ENCODE measurements around the gene SNORC. TPM values are rescaled to one million over a fixed set of nuclear protein-coding genes. Genes with fewer than 3 reads are reported as not detected.

The SNORC gene
- total RNA-seq, 1 donor from 2014 or later: 3.1 TPM

DNA sequence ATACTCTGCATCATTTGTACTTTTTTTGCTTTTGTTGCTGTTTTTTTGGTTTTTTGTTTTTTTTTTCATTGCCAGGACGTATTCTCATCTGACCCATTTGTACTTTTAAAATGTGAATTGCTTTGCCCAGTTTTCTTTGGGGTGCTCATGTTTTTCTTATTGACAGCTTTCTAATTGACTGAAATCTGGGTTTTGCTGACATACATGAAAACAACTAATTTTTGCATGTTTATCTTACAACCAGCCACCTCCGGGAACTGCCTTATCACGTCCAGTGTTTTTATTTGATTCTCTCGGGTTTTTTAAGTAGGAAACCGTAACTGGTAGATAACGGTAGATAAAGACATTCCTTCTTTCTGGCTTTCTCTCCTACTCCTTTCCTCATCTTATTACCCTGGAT is 38.6 kb downstream of the SNORC start:
- DNase-seq (ENCODE audit: low read depth): no peak
- H3K4me1 ChIP-seq (ENCODE audit: insufficient read depth, low read length): no peaks in the 10 kb centered on the region
- H3K4me3 Mint-ChIP-seq (ENCODE audit: unreplicated experiment): no peak overlapping the region
- no peak for FAIRE-seq
- H4K20me1 ChIP-seq (ENCODE audit: insufficient read depth, low read length): no peaks in the 10 kb centered on the region
- no peaks in the 10 kb centered on the region for H3K36me3 Mint-ChIP-seq (ENCODE audit: low read depth, unreplicated experiment)
- H3K4me2 ChIP-seq (ENCODE audit: low read length): no peak overlapping the region
- TF ChIP-seq, protein P1, sequence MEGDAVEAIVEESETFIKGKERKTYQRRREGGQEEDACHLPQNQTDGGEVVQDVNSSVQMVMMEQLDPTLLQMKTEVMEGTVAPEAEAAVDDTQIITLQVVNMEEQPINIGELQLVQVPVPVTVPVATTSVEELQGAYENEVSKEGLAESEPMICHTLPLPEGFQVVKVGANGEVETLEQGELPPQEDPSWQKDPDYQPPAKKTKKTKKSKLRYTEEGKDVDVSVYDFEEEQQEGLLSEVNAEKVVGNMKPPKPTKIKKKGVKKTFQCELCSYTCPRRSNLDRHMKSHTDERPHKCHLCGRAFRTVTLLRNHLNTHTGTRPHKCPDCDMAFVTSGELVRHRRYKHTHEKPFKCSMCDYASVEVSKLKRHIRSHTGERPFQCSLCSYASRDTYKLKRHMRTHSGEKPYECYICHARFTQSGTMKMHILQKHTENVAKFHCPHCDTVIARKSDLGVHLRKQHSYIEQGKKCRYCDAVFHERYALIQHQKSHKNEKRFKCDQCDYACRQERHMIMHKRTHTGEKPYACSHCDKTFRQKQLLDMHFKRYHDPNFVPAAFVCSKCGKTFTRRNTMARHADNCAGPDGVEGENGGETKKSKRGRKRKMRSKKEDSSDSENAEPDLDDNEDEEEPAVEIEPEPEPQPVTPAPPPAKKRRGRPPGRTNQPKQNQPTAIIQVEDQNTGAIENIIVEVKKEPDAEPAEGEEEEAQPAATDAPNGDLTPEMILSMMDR (IDR thresholded peaks at IDR 0.05; ENCODE audit: insufficient read depth, low read depth, low read length): no peak
- no peak for TF ChIP-seq EZH2 (IDR thresholded peaks at IDR 0.05; ENCODE audit: insufficient read depth, low read length)
- H3K27ac Mint-ChIP-seq (ENCODE audit: unreplicated experiment): no peak overlapping the region
- H3K9ac ChIP-seq (ENCODE audit: low read length): no peak overlapping the region
- H2AFZ ChIP-seq (ENCODE audit: low read depth, low read length): no peak overlapping the region
- H3K79me2 ChIP-seq (ENCODE audit: insufficient read depth, low read length): no peaks in the 10 kb centered on the region
- no peaks in the 10 kb centered on the region for H3K27me3 Mint-ChIP-seq (ENCODE audit: low read depth, unreplicated experiment)
- H3K36me3 ChIP-seq (ENCODE audit: insufficient read depth, low read length): no peaks in the 10 kb centered on the region
- H3K9me3 ChIP-seq (ENCODE audit: insufficient read depth, low read depth, low read length): no peaks in the 10 kb centered on the region
- no peak overlapping the region for H3K27ac ChIP-seq (ENCODE audit: low read depth, low read length)
- H3K27me3 ChIP-seq (ENCODE audit: insufficient read depth, low read length): no peaks in the 10 kb centered on the region
- H3K4me3 ChIP-seq (ENCODE audit: insufficient read depth, low read depth, low read length): no peak overlapping the region
- H3K9me3 Mint-ChIP-seq (ENCODE audit: unreplicated experiment): peaks cover 16% of the 10 kb centered on the region
- no peaks in the 10 kb centered on the region for H3K4me1 Mint-ChIP-seq (ENCODE audit: low read depth, unreplicated experiment)

DNA sequence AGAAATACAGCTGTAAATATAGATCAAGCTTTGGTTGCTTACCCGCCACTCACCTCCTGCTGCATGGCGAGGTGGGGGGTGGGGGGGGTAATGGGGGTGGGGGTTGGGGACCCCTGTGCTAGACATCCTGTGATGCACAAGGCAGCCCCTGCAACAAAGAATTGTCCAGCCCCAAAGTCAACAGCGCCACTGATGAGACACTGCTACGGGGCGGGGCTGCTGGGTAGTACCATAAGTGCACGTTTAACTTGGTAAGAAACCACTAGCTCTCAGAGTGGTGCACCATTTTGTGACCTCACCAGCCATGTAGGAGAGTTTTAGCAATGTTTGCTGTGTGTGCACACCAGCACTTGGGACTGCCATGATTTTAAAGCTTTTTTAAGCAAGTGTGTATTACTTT is 40.3 kb downstream of the SNORC start:
- no peak for FAIRE-seq
- Mint-ChIP-seq H3K36me3 (ENCODE audit: low read depth, unreplicated experiment) (no peaks in the 10 kb centered on the region), H3K27ac (ENCODE audit: unreplicated experiment) (no peak overlapping the region)

DNA sequence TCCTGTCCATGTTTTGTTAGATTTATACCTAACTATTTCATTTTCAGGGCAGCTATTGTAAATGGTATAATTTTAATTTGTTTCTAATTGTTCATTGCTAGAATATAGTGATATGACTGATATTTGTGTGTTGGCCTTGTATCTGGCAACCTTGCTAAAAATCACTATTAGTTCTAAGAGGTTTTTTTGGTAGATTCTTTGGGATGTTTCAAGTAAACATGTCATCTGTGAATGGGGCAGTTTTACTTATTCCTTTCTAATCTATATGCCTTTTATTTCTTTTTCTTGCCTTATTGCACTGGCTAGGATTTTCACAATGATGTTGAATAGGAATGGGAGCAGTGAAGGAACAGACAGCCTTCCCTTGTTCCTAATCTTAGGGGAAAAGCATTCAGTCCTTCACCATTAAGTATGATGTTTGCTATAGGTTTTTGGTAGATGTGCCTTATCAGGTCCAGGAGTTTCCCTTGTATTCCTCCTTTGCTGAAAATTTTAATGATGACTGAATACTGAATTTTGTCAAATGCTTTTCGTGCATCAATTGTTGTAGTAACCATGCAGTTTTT is 41.7 kb downstream of the SNORC start:
- Histone ChIP-seq H3K4me2 (ENCODE audit: low read length) (no peak overlapping the region), H3K4me1 (ENCODE audit: insufficient read depth, low read length) (no peaks in the 10 kb centered on the region), H2AFZ (ENCODE audit: low read depth, low read length) (no peak overlapping the region), H3K27me3 (ENCODE audit: insufficient read depth, low read length) (no peaks in the 10 kb centered on the region), H3K9ac (ENCODE audit: low read length) (no peak overlapping the region), H3K4me3 (ENCODE audit: insufficient read depth, low read depth, low read length) (no peak overlapping the region), H3K9me3 (ENCODE audit: insufficient read depth, low read depth, low read length) (no peaks in the 10 kb centered on the region), H3K36me3 (ENCODE audit: insufficient read depth, low read length) (no peaks in the 10 kb centered on the region), H4K20me1 (ENCODE audit: insufficient read depth, low read length) (no peaks in the 10 kb centered on the region), H3K27ac (ENCODE audit: low read depth, low read length) (no peak overlapping the region), H3K79me2 (ENCODE audit: insufficient read depth, low read length) (no peaks in the 10 kb centered on the region)
- Mint-ChIP-seq H3K27ac (ENCODE audit: unreplicated experiment) (no peak overlapping the region), H3K4me1 (ENCODE audit: low read depth, unreplicated experiment) (no peaks in the 10 kb centered on the region), H3K36me3 (ENCODE audit: low read depth, unreplicated experiment) (no peaks in the 10 kb centered on the region), H3K27me3 (ENCODE audit: low read depth, unreplicated experiment) (peaks cover 3% of the 10 kb centered on the region), H3K4me3 (ENCODE audit: unreplicated experiment) (no peak overlapping the region), H3K9me3 (ENCODE audit: unreplicated experiment) (peaks cover 16% of the 10 kb centered on the region)
- TF ChIP-seq EZH2 (IDR thresholded peaks at IDR 0.05; ENCODE audit: insufficient read depth, low read length): no peak
- TF ChIP-seq, protein P1 (IDR thresholded peaks at IDR 0.05; ENCODE audit: insufficient read depth, low read depth, low read length): no peak
- FAIRE-seq (no peak), DNase-seq (ENCODE audit: low read depth) (no peak)

More for the DNA sequence above, 40.3 kb downstream of the SNORC start:
- H3K4me1 Mint-ChIP-seq (ENCODE audit: low read depth, unreplicated experiment): no peaks in the 10 kb centered on the region
- H3K4me3 ChIP-seq (ENCODE audit: insufficient read depth, low read depth, low read length): no peak overlapping the region
- no peaks in the 10 kb centered on the region for H4K20me1 ChIP-seq (ENCODE audit: insufficient read depth, low read length)
- H3K79me2 ChIP-seq (ENCODE audit: insufficient read depth, low read length): no peaks in the 10 kb centered on the region
- DNase-seq (ENCODE audit: low read depth): no peak
- H3K36me3 ChIP-seq (ENCODE audit: insufficient read depth, low read length): no peaks in the 10 kb centered on the region
- H3K27me3 Mint-ChIP-seq (ENCODE audit: low read depth, unreplicated experiment): peaks cover 2% of the 10 kb centered on the region
- H2AFZ ChIP-seq (ENCODE audit: low read depth, low read length): no peak overlapping the region
- H3K4me1 ChIP-seq (ENCODE audit: insufficient read depth, low read length): no peaks in the 10 kb centered on the region
- H3K9ac ChIP-seq (ENCODE audit: low read length): no peak overlapping the region
- H3K27ac ChIP-seq (ENCODE audit: low read depth, low read length): no peak overlapping the region
- H3K27me3 ChIP-seq (ENCODE audit: insufficient read depth, low read length): no peaks in the 10 kb centered on the region
- no peak overlapping the region for H3K4me3 Mint-ChIP-seq (ENCODE audit: unreplicated experiment)
- TF ChIP-seq, protein P1 (IDR thresholded peaks at IDR 0.05; ENCODE audit: insufficient read depth, low read depth, low read length): no peak
- TF ChIP-seq EZH2 (IDR thresholded peaks at IDR 0.05; ENCODE audit: insufficient read depth, low read length): no peak
- H3K9me3 ChIP-seq (ENCODE audit: insufficient read depth, low read depth, low read length): no peaks in the 10 kb centered on the region
- H3K4me2 ChIP-seq (ENCODE audit: low read length): no peak overlapping the region
- H3K9me3 Mint-ChIP-seq (ENCODE audit: unreplicated experiment): peaks cover 16% of the 10 kb centered on the region
